GM12878 (cell line): Measurements from ENCODE around the gene MFNG. TPM values are rescaled to one million over a fixed set of nuclear protein-coding genes. Genes with fewer than 3 reads are reported as not detected.

Experiments used
- ATAC-seq: fragments of 200-7000 bp; cut with Tn5 transposase; 3 replicates; pipeline ENCODE4 v1.9.1; 2020; ENCODE audit warnings: mild to moderate bottlenecking, moderate library complexity
- BruUV-seq: library from RNA; stranded (reverse); fragments of 400-500 nt; replicated peaks from 2 replicates; lab custom pipeline; 2021; lab: Mats Ljungman, UMichigan
- CTCF ChIA-PET: fragments of 300-600 bp; sonication (Branson Sonifier 250); formaldehyde crosslinking; extraction: SDS; loops from one replicate; lab custom pipeline; 2021; ENCODE audit warnings: inconsistent platforms; lab: Yijun Ruan, JAX
- POLR2A ChIA-PET: fragments of 350-600 bp; formaldehyde crosslinking; extraction: SDS; loops from one replicate; lab custom pipeline; 2021; ENCODE audit warnings: inconsistent platforms; lab: Charles Lee
- RAD21 ChIA-PET: fragments of 300-600 bp; sonication (Branson Sonifier 250); formaldehyde crosslinking; loops from one replicate; lab custom pipeline; 2023; ENCODE audit warnings: antibody characterized with exemption; ENCODE audit not compliant: unreplicated experiment; lab: Charles Lee
- SMC1A ChIA-PET: fragments of 300-600 bp; sonication (Branson Sonifier 250); formaldehyde crosslinking; loops from one replicate; lab custom pipeline; 2023; ENCODE audit not compliant: unreplicated experiment, uncharacterized antibody; lab: Charles Lee
- DNase-seq: peaks from one replicate; pipeline ENCODE4 v3.0.0-alpha.2; 2011; ENCODE audit warnings: low read depth, low spot score
- FAIRE-seq: peaks from 3 replicates; lab custom pipeline; 2011; peaks lifted over from hg19 to GRCh38; lab: Jason Lieb, UNC
- H2AFZ ChIP-seq: 2 replicates; pipeline ENCODE4 v1.6.0; 2011; ENCODE audit warnings: low read depth, low read length, control low read depth; ENCODE audit not compliant: control insufficient read depth
- H3K27ac ChIP-seq: 2 replicates; pipeline ENCODE4 v1.5.1; 2011; ENCODE audit warnings: control low read depth; ENCODE audit not compliant: control insufficient read depth, insufficient read depth
- H3K27me3 ChIP-seq, 2 experiments: replicated peaks in 1 of 2; 2 replicates each; pipeline versions ENCODE4 v1.6.0 to v1.6.1; 2011; ENCODE audit warnings: low read length in 1 of 2; ENCODE audit not compliant: control insufficient read depth in 2 of 2, insufficient read depth in 2 of 2
- H3K36me3 ChIP-seq, 2 experiments: 2 replicates each; pipeline ENCODE4 v1.5.1; 2011; ENCODE audit warnings: low read length in 1 of 2; ENCODE audit not compliant: control insufficient read depth in 2 of 2, insufficient read depth in 2 of 2
- H3K4me1 ChIP-seq: 2 replicates; pipeline ENCODE4 v1.6.1; 2011; ENCODE audit warnings: mild to moderate bottlenecking, low read length, moderate library complexity, mixed read lengths; ENCODE audit not compliant: control insufficient read depth, insufficient read depth
- H3K4me2 ChIP-seq: 2 replicates; pipeline ENCODE4 v1.6.0; 2011; ENCODE audit warnings: control low read depth; ENCODE audit not compliant: control insufficient read depth, insufficient read depth
- H3K4me3 ChIP-seq: fragments of 200-600 bp; sonication (generic); 2 replicates; pipeline ENCODE4 v1.5.1; 2016
- H3K79me2 ChIP-seq: 2 replicates; pipeline ENCODE4 v1.6.0; 2011; ENCODE audit warnings: low read length; ENCODE audit not compliant: control insufficient read depth, insufficient read depth
- H3K9ac ChIP-seq: 2 replicates; pipeline ENCODE4 v1.8.0; 2011; ENCODE audit warnings: low read length, control low read depth, mixed read lengths; ENCODE audit not compliant: control insufficient read depth, insufficient read depth
- H3K9me3 ChIP-seq: replicated peaks from 3 replicates; pipeline ENCODE4 v1.5.1; 2011; ENCODE audit warnings: mild to moderate bottlenecking, low read length; ENCODE audit not compliant: control insufficient read depth, insufficient read depth
- H4K20me1 ChIP-seq: 2 replicates; pipeline ENCODE4 v1.6.0; 2011; ENCODE audit not compliant: control insufficient read depth, insufficient read depth
- ATF7 ChIP-seq: fragments of 450-650 bp; IDR thresholded peaks from 2 replicates; pipeline ENCODE4 v1.6.1; 2016; ENCODE audit warnings: low read depth, mild to moderate bottlenecking
- BCL11A ChIP-seq: IDR thresholded peaks from 2 replicates; pipeline ENCODE4 v1.6.1; 2011; ENCODE audit warnings: low read depth, low read length
- HCFC1 ChIP-seq: fragments of 150-350 bp; IDR thresholded peaks from 2 replicates; pipeline ENCODE4 v1.6.1; 2014; ENCODE audit warnings: low read length
- JUND ChIP-seq: IDR thresholded peaks from 2 replicates; pipeline ENCODE4 v1.6.1; 2012; ENCODE audit warnings: low read depth, mild to moderate bottlenecking, low read length, improper control_type of control experiment, moderate library complexity
- KAT2A ChIP-seq: conservative IDR thresholded peaks from 2 replicates; pipeline ENCODE4 v1.6.1; 2011; ENCODE audit warnings: low read depth, low read length; ENCODE audit not compliant: control insufficient read depth
- KDM1A ChIP-seq: fragments of 200-600 bp; sonication (generic); IDR thresholded peaks from 2 replicates; pipeline ENCODE4 v1.6.1; 2016; ENCODE audit warnings: borderline replicate concordance
- NFXL1 ChIP-seq: fragments of 450-650 bp; IDR thresholded peaks from 2 replicates; pipeline ENCODE4 v1.6.1; 2017; ENCODE audit warnings: antibody characterized with exemption, mild to moderate bottlenecking, borderline replicate concordance
- NFYA ChIP-seq: IDR thresholded peaks from 2 replicates; pipeline ENCODE4 v1.6.1; 2011; ENCODE audit warnings: low read depth, mild to moderate bottlenecking, low read length, improper control_type of control experiment, borderline replicate concordance
- SREBF1 ChIP-seq: IDR thresholded peaks from 2 replicates; pipeline ENCODE4 v1.6.1; 2012; ENCODE audit warnings: mild to moderate bottlenecking, low read length
- WGBS: methylation state at CpG from one replicate; pipeline ENCODE4 v1.1.6; 2016; ENCODE audit warnings: low lambda C conversion rate; ENCODE audit not compliant: insufficient replicate concordance, insufficient coverage; ENCODE audit errors: missing lambda C conversion rate; 5-methylcytosine and 5-hydroxymethylcytosine counted together
- in situ Hi-C: fragments of 300-500 bp; cut with MboI; formaldehyde crosslinking; loops from 9 replicates; pipeline ENCODE4 v1.14.3; 2018; ENCODE audit warnings: mixed read lengths
- intact Hi-C: fragments of 100-400 bp; cut with micrococcal nuclease; formaldehyde crosslinking; loops from one replicate; pipeline ENCODE4 v1.14.2; 2022; ENCODE audit not compliant: unreplicated experiment
- polyA plus RNA-seq, 11 experiments: library from polyadenylated mRNA; depleted of rRNA in 4 of 11; unstranded in 6 of 11; stranded (reverse) in 5 of 11; fragments of >200 nt; fragmentation: Nextera tagmentation in 4 of 11; fragmentation: Illumina TruSeq in 1 of 11; extraction: Ambion mirVana in 4 of 11; extraction: Trizol in 1 of 11; gene quantifications; 1 replicate in 1 of 11; 2 replicates in 10 of 11; pipeline versions ENCODE4 v1.2.1 to v1.2.3, GENCODE V29; 2011 to 2016; ENCODE audit warnings: inconsistent platforms in 2 of 11, missing spikeins in 2 of 11, low read depth in 1 of 11
- total RNA-seq, 4 experiments: library from RNA; depleted of rRNA in 3 of 4; stranded (reverse); fragments of >200 nt in 3 of 4; fragmentation: Illumina TruSeq in 1 of 4; extraction: Trizol in 1 of 4; gene quantifications; 2 replicates each; pipeline versions ENCODE4 v1.2.1 to v1.2.3, GENCODE V29; 2013 to 2021
- TF ChIP-seq, protein P1 (sequence below): IDR thresholded peaks from 2 replicates; pipeline ENCODE4 v1.6.1; 2012; ENCODE audit warnings: low read depth, low read length, improper control_type of control experiment
- TF ChIP-seq, protein P2 (sequence below): fragments of 450-650 bp; IDR thresholded peaks from 2 replicates; pipeline ENCODE4 v1.6.1; 2018; ENCODE audit warnings: mild to moderate bottlenecking, low read depth, moderate library complexity; ENCODE audit not compliant: partially characterized antibody
- TF ChIP-seq, protein P3 (sequence below): IDR thresholded peaks from 2 replicates; pipeline ENCODE4 v1.6.1; 2011; ENCODE audit warnings: low read depth, mild to moderate bottlenecking, low read length, moderate library complexity, borderline replicate concordance; ENCODE audit errors: extremely low read depth
- TF ChIP-seq, protein P4 (sequence below): IDR thresholded peaks from 2 replicates; pipeline ENCODE4 v1.6.1; 2011; ENCODE audit warnings: borderline replicate concordance, low read depth, mild to moderate bottlenecking, moderate library complexity, mixed read lengths, low read length; ENCODE audit not compliant: insufficient read depth; ENCODE audit errors: extremely low read length
- TF ChIP-seq, protein P5 (sequence below): fragments of 450-650 bp; IDR thresholded peaks from 2 replicates; pipeline ENCODE4 v1.6.1; 2017; ENCODE audit warnings: mild to moderate bottlenecking

MFNG gene
- total and polyA plus RNA-seq, 10 of the 15 experiments (the other 5 are each of a cell fraction or from before 2014, with no cell fraction given): 11.5 to 117 (median 68.5) TPM

DNA sequence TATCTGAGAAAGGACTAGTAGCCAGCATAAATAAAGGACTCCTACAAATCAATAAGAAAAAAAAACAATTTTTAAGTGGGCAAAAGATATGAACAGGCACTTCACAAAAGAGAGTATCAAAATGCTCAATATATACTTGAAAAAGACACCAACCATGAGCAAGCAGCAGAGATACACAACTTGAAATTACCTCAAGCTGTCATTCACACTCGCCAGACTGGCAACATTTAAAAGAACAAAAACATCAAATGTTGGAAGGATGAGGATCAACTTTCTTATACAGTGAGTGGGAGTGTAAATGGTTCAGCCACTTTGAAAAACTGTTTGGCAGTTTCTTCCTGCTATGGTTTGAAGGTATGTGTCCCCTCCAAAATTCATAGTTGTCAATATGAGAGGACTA, 35.0 kb downstream of the MFNG start:
- Histone ChIP-seq H3K27me3 (no peaks in the 10 kb centered on the region), H3K79me2 (no peaks in the 10 kb centered on the region), H3K9ac (no peak overlapping the region), H3K36me3 (no peaks in the 10 kb centered on the region), H3K4me1 (no peaks in the 10 kb centered on the region), H4K20me1 (no peaks in the 10 kb centered on the region), H3K9me3 (no peaks in the 10 kb centered on the region), H2AFZ (no peak overlapping the region), H3K27ac (no peak overlapping the region), H3K4me2 (no peak overlapping the region), H3K4me3 (no peak overlapping the region)
- DNase-seq (no peak), FAIRE-seq (no peak), ATAC-seq (no peak)
- SMC1A ChIA-PET: interaction anchor here (0.5 to 0.8 kb wide), 2 partner anchors 9 to 505 kb away, joined by 3 read pairs; no protein-coding TSS in a partner anchor
- POLR2A ChIA-PET: interaction anchor here (0.5 kb wide), 1 partner anchor 406 kb away, joined by 3 read pairs; no protein-coding TSS in a partner anchor
- CTCF ChIA-PET: interaction anchor here (0.8 to 1.2 kb wide), 2 partner anchors 23 to 60 kb away, joined by 3 read pairs; no protein-coding TSS in a partner anchor
- in situ Hi-C loops (no loop called here), intact Hi-C loops (no loop called here)
- RAD21 ChIA-PET: interaction anchor here (0.6 kb wide), 1 partner anchor 322 kb away, joined by 3 read pairs; no protein-coding TSS in a partner anchor
- BruUV-seq: no TSS peak
- WGBS: 41% methylated on average over 1 of the region's 1 CpG
- no peak for TF ChIP-seq NFXL1
- TF ChIP-seq NFYA: no peak
- TF ChIP-seq, protein P1, sequence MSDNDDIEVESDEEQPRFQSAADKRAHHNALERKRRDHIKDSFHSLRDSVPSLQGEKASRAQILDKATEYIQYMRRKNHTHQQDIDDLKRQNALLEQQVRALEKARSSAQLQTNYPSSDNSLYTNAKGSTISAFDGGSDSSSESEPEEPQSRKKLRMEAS: no peak
- TF ChIP-seq, protein P2, sequence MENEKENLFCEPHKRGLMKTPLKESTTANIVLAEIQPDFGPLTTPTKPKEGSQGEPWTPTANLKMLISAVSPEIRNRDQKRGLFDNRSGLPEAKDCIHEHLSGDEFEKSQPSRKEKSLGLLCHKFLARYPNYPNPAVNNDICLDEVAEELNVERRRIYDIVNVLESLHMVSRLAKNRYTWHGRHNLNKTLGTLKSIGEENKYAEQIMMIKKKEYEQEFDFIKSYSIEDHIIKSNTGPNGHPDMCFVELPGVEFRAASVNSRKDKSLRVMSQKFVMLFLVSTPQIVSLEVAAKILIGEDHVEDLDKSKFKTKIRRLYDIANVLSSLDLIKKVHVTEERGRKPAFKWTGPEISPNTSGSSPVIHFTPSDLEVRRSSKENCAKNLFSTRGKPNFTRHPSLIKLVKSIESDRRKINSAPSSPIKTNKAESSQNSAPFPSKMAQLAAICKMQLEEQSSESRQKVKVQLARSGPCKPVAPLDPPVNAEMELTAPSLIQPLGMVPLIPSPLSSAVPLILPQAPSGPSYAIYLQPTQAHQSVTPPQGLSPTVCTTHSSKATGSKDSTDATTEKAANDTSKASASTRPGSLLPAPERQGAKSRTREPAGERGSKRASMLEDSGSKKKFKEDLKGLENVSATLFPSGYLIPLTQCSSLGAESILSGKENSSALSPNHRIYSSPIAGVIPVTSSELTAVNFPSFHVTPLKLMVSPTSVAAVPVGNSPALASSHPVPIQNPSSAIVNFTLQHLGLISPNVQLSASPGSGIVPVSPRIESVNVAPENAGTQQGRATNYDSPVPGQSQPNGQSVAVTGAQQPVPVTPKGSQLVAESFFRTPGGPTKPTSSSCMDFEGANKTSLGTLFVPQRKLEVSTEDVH: no peak
- TF ChIP-seq, protein P3, sequence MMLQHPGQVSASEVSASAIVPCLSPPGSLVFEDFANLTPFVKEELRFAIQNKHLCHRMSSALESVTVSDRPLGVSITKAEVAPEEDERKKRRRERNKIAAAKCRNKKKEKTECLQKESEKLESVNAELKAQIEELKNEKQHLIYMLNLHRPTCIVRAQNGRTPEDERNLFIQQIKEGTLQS: no peak
- TF ChIP-seq, protein P4, sequence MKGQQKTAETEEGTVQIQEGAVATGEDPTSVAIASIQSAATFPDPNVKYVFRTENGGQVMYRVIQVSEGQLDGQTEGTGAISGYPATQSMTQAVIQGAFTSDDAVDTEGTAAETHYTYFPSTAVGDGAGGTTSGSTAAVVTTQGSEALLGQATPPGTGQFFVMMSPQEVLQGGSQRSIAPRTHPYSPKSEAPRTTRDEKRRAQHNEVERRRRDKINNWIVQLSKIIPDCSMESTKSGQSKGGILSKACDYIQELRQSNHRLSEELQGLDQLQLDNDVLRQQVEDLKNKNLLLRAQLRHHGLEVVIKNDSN: no peak
- no peak for TF ChIP-seq KAT2A
- TF ChIP-seq SREBF1: no peak
- no peak for TF ChIP-seq BCL11A
- no peak for TF ChIP-seq HCFC1
- TF ChIP-seq JUND: no peak
- no peak for TF ChIP-seq ATF7
- TF ChIP-seq KDM1A: no peak
- TF ChIP-seq, protein P5, sequence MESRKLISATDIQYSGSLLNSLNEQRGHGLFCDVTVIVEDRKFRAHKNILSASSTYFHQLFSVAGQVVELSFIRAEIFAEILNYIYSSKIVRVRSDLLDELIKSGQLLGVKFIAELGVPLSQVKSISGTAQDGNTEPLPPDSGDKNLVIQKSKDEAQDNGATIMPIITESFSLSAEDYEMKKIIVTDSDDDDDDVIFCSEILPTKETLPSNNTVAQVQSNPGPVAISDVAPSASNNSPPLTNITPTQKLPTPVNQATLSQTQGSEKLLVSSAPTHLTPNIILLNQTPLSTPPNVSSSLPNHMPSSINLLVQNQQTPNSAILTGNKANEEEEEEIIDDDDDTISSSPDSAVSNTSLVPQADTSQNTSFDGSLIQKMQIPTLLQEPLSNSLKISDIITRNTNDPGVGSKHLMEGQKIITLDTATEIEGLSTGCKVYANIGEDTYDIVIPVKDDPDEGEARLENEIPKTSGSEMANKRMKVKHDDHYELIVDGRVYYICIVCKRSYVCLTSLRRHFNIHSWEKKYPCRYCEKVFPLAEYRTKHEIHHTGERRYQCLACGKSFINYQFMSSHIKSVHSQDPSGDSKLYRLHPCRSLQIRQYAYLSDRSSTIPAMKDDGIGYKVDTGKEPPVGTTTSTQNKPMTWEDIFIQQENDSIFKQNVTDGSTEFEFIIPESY: no peak
